ENCODE data around the gene LY6G6F. TPM values are rescaled to one million over a fixed set of nuclear protein-coding genes. Genes with fewer than 3 reads are reported as not detected.

Gene LY6G6F
- total RNA-seq, 1 donor from 2014 or later = not detected

Other genes starting within 250 kb of the LY6G6F start
- 1.8 and 23.1 TPM in 2 replicates for gene MICB, start 208.7 kb upstream of the LY6G6F start, total RNA-seq
- gene MCCD1, start 177.9 kb upstream of the LY6G6F start, total RNA-seq = not detected in 2 replicates
- 517 and 600 TPM in 2 replicates for gene DDX39B, start 164.9 kb upstream of the LY6G6F start, total RNA-seq
- gene ATP6V1G2, start 160.3 kb upstream of the LY6G6F start, total RNA-seq = 4.1 and 5.9 TPM in 2 replicates
- 17.8 and 24.4 TPM in 2 replicates for gene NFKBIL1, start 159.3 kb upstream of the LY6G6F start, total RNA-seq
- not detected in 2 replicates for gene LTA, start 134.6 kb upstream of the LY6G6F start, total RNA-seq
- gene TNF, start 131.3 kb upstream of the LY6G6F start, total RNA-seq = not detected in 2 replicates
- gene LTB, start 124.4 kb upstream of the LY6G6F start, total RNA-seq = 0.91 TPM in 1 of 2 replicates, not detected in the other
- 0.08 TPM in 1 of 2 replicates, not detected in the other for gene LST1, start 120.6 kb upstream of the LY6G6F start, total RNA-seq
- not detected in 2 replicates for gene NCR3, start 113.9 kb upstream of the LY6G6F start, total RNA-seq
- gene AIF1, start 91.6 kb upstream of the LY6G6F start, total RNA-seq = not detected in 2 replicates
- gene PRRC2A, start 86.2 kb upstream of the LY6G6F start, total RNA-seq = 80.5 and 92.3 TPM in 2 replicates
- 217 and 269 TPM in 2 replicates for gene BAG6, start 54.2 kb upstream of the LY6G6F start, total RNA-seq
- gene APOM, start 51.0 kb upstream of the LY6G6F start, total RNA-seq = 1.8 and 3.0 TPM in 2 replicates
- 16.0 and 18.2 TPM in 2 replicates for gene C6orf47, start 46.1 kb upstream of the LY6G6F start, total RNA-seq
- 20.8 and 34.9 TPM in 2 replicates for gene GPANK1, start 41.9 kb upstream of the LY6G6F start, total RNA-seq
- gene CSNK2B, start 40.8 kb upstream of the LY6G6F start, total RNA-seq = 297 and 307 TPM in 2 replicates
- 0.91 and 2.1 TPM in 2 replicates for gene LY6G5B, start 36.9 kb upstream of the LY6G6F start, total RNA-seq
- 0.64 and 1.4 TPM in 2 replicates for gene LY6G5C, start 25.8 kb upstream of the LY6G6F start, total RNA-seq
- 28.1 and 28.7 TPM in 2 replicates for gene ABHD16A, start 3.5 kb upstream of the LY6G6F start, total RNA-seq
- gene LY6G6D, start 8.5 kb downstream of the LY6G6F start, total RNA-seq = not detected in 2 replicates
- gene LY6G6C, start 14.9 kb downstream of the LY6G6F start, total RNA-seq = not detected in 2 replicates
- not detected in 2 replicates for gene MPIG6B, start 16.5 kb downstream of the LY6G6F start, total RNA-seq
- gene DDAH2, start 22.4 kb downstream of the LY6G6F start, total RNA-seq = 41.9 and 42.4 TPM in 2 replicates
- 281 and 648 TPM in 2 replicates for gene CLIC1, start 29.7 kb downstream of the LY6G6F start, total RNA-seq
- 5.0 and 10.5 TPM in 2 replicates for gene MSH5, start 33.1 kb downstream of the LY6G6F start, total RNA-seq
- not detected in 2 replicates for gene SAPCD1, start 55.8 kb downstream of the LY6G6F start, total RNA-seq
- 0.13 TPM in 1 of 2 replicates, not detected in the other for gene VWA7, start 70.5 kb downstream of the LY6G6F start, total RNA-seq
- 44.4 and 93.2 TPM in 2 replicates for gene VARS1, start 88.9 kb downstream of the LY6G6F start, total RNA-seq
- gene LSM2, start 100.1 kb downstream of the LY6G6F start, total RNA-seq = 75.9 and 82.9 TPM in 2 replicates
- gene HSPA1L, start 108.4 kb downstream of the LY6G6F start, total RNA-seq = 0.48 and 0.78 TPM in 2 replicates
- gene HSPA1A, start 108.7 kb downstream of the LY6G6F start, total RNA-seq = 54.6 and 130 TPM in 2 replicates
- 56.9 and 72.9 TPM in 2 replicates for gene HSPA1B, start 120.9 kb downstream of the LY6G6F start, total RNA-seq
- 47.8 and 53.7 TPM in 2 replicates for gene NEU1, start 156.0 kb downstream of the LY6G6F start, total RNA-seq
- 1.0 TPM in 1 of 2 replicates, not detected in the other for gene SLC44A4, start 172.1 kb downstream of the LY6G6F start, total RNA-seq
- 43.0 and 43.1 TPM in 2 replicates for gene EHMT2, start 190.8 kb downstream of the LY6G6F start, total RNA-seq
- 2.0 and 2.1 TPM in 2 replicates for gene ZBTB12, start 195.2 kb downstream of the LY6G6F start, total RNA-seq
- gene C2, start 220.9 kb downstream of the LY6G6F start, total RNA-seq = 0.65 and 4.8 TPM in 2 replicates
- 5.2 and 10.7 TPM in 2 replicates for gene CFB, start 239.2 kb downstream of the LY6G6F start, total RNA-seq